ENCODE measurements around the gene CEACAM20. TPM values are rescaled to one million over a fixed set of nuclear protein-coding genes. Genes with fewer than 3 reads are reported as not detected.
"Not testable (repeated sequence)": the region's sequence is repeated elsewhere in the genome, so short reads cannot be mapped to it uniquely, and the experiment has no call there.

Gene CEACAM20
- polyA plus RNA-seq, 6 donors from 2014 or later, result not detected

DNA sequence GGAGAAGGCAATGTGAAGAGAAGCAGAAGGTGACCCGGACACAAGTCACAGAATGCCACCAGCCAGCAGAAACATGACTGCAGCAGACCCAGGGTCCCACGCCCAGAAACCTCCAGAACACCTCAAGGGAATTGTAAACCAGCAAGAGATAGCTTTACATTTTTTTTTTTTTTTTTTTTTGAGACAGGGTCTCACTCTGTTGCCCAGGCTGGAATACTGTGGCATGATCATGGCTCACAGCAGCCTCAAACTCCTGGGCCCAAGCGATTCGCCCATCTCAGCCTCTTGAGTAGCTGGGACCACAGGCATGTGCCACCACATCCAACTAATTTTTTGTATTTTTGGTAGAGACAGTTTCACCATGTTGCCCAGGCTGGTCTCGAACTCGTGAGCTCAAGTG is 10.5 kb upstream of the CEACAM20 start:
- Mint-ChIP-seq H3K27ac (no peak overlapping the region), H3K36me3 (peaks cover 4 to 29% of the 10 kb centered on the region in 2 donors), H3K4me3 (no peak overlapping the region), H3K27me3 (peaks cover 41 to 78% (median 58%) of the 10 kb centered on the region in 3 donors), H3K9me3 (peaks cover 14 to 42% (median 22%) of the 10 kb centered on the region in 7 donors), H3K4me1 (no peaks in the 10 kb centered on the region)
- DNase-seq (no peak), ATAC-seq (ENCODE audit: low read depth in 2 of 2) (no peak)

DNA sequence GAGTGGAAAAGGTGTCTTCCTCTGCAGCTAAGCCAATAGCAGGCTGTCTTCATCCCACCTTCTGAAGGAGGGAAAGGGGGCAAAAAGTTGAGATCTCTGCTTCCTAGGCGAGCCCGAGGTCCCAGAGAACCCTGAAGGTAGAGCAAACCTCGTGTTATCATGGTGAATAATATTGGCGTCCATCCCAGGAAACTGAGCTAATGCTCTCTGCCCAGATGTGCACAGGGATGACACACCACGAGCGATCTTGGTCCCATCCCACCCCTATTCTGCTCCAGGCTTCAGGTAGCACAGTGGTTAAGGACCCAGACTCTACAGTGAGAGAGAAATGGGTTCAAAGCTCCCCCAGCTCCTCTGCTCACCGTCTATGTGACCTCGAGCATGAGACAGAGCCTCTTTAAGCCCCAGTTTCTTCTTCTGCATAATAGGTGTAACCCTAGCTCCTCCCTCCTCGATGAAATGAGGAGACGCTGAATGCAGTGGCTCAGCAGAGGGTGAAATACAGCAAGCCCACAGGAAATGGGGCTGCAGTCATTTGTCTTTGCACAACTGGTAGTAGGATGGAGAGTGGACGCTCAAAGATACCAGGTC is 9.9 kb upstream of the CEACAM20 start:
- DNase-seq, result no peak
- peaks cover 4 to 25% of the 10 kb centered on the region in 2 donors for H3K36me3 Mint-ChIP-seq
- H3K27me3 Mint-ChIP-seq, result peaks cover 38 to 76% (median 55%) of the 10 kb centered on the region in 3 donors
- H3K4me3 Mint-ChIP-seq, result no peak overlapping the region
- H3K27ac Mint-ChIP-seq, result no peak overlapping the region
- ATAC-seq (ENCODE audit: low read depth in 2 of 2), result no peak
- peaks cover 15 to 44% (median 20%) of the 10 kb centered on the region in 7 donors for H3K9me3 Mint-ChIP-seq
- no peaks in the 10 kb centered on the region for H3K4me1 Mint-ChIP-seq

DNA sequence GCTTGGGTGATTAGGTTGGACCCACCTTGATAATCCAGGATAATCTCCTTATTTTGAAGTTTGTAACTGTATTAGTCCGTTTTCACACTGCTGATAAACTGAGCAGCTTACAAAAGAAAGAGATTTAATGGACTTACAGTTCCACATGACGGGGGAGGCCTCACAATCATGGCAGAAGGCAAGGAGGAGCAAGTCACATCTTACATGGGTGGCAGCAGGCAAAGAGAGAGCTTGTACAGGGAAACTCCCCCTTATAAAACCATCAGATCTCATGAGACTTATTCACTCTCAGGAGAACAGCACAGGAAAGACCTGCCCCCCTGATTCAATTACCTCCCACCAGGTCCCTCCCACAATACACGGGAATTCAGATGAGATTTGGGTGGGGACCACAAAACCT is 5.9 kb upstream of the CEACAM20 start:
- H3K4me1 Mint-ChIP-seq; H3K4me3 Mint-ChIP-seq; ATAC-seq (ENCODE audit: low read depth in 2 of 2); H3K27ac Mint-ChIP-seq; DNase-seq: not testable (repeated sequence)
- peaks cover 20 to 61% (median 50%) of the 10 kb centered on the region in 3 donors for H3K27me3 Mint-ChIP-seq
- H3K9me3 Mint-ChIP-seq, result peaks cover 14 to 39% (median 21%) of the 10 kb centered on the region in 7 donors
- H3K36me3 Mint-ChIP-seq, result peaks cover 4 to 15% of the 10 kb centered on the region in 2 donors

DNA sequence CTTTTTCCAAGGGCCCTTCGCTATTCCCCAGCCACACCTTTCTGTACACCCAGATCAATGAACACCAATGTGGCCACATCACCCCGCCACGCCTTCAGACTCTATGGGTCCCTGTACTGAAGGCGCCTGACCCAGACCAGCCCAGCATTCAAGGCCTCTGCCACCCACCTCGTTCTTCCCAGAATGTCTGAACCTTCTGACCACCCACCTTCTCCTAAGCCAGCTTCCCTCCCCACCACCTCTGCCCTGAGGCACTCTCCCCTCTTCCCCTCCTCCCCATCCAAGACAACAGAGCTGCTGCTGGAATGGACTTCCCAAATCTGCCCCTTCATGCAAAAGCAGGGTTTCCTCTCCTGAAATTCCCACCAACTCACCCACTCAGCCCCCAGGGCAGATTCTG is 3.3 kb upstream of the CEACAM20 start:
- no peak for ATAC-seq (ENCODE audit: low read depth in 2 of 2)
- no peak overlapping the region for H3K4me3 Mint-ChIP-seq
- H3K4me1 Mint-ChIP-seq, result no peaks in the 10 kb centered on the region
- peaks cover 15 to 29% (median 21%) of the 10 kb centered on the region in 7 donors for H3K9me3 Mint-ChIP-seq
- peaks cover 22 to 58% (median 55%) of the 10 kb centered on the region in 3 donors for H3K27me3 Mint-ChIP-seq
- DNase-seq, result no peak
- H3K27ac Mint-ChIP-seq, result no peak overlapping the region
- H3K36me3 Mint-ChIP-seq, result peaks cover 5 to 26% of the 10 kb centered on the region in 2 donors

DNA sequence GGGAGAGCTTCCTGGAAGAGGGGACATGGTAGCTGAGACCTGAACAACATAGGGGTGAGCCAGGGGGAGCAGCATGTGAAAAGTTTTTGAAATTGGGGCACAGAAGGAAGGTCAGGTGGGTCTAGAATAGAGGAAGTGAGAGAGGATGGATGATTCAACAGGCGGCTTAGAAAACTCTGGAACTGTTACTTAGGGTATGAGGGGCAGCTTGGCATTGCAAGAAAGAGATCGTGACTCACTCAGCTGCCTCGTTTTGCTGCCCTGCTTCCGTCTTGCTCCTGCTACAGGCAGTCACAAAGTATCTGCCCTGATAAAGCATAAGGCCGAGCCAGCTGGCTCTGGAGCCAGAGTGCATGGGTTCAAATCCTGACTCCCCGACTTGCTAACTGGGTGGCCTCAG is 1.3 kb upstream of the CEACAM20 start:
- peaks cover 21 to 50% (median 49%) of the 10 kb centered on the region in 3 donors for H3K27me3 Mint-ChIP-seq
- H3K36me3 Mint-ChIP-seq, result peaks cover 5 to 29% of the 10 kb centered on the region in 2 donors
- peaks cover 13 to 22% (median 17%) of the 10 kb centered on the region in 7 donors for H3K9me3 Mint-ChIP-seq

DNA sequence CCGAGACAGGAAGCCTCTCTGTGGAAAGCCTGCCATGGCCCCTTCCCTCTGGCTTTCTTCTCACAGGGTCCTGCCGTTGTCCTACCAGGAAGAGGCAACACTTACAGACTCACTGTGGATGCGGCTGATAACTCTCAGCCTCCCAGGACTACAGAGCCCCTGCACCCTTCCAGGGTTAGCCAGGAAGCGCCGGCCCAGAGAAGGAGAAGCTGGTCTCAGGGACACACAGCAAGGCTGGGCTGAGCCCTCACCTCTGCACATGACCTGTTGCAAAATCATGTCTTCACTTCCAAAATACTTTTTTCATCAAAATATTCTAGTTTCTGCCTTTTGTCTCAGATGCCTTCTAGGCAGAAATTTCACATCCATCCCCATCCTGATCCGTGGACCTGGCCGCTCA is 1.9 kb downstream of the CEACAM20 start:
- Mint-ChIP-seq H3K27ac (no peak overlapping the region), H3K4me3 (no peak overlapping the region), H3K27me3 (peaks cover 19 to 33% (median 33%) of the 10 kb centered on the region in 3 donors), H3K4me1 (no peaks in the 10 kb centered on the region), H3K9me3 (peaks cover 5 to 16% (median 9%) of the 10 kb centered on the region in 7 donors), H3K36me3 (peaks cover 5 to 14% of the 10 kb centered on the region in 2 donors)
- DNase-seq, result no peak
- ATAC-seq (ENCODE audit: low read depth in 2 of 2), result no peak

More for the DNA sequence above, 1.3 kb upstream of the CEACAM20 start:
- Mint-ChIP-seq H3K4me3 (no peak overlapping the region), H3K27ac (no peak overlapping the region), H3K4me1 (no peaks in the 10 kb centered on the region)
- DNase-seq, result no peak
- no peak for ATAC-seq (ENCODE audit: low read depth in 2 of 2)

DNA sequence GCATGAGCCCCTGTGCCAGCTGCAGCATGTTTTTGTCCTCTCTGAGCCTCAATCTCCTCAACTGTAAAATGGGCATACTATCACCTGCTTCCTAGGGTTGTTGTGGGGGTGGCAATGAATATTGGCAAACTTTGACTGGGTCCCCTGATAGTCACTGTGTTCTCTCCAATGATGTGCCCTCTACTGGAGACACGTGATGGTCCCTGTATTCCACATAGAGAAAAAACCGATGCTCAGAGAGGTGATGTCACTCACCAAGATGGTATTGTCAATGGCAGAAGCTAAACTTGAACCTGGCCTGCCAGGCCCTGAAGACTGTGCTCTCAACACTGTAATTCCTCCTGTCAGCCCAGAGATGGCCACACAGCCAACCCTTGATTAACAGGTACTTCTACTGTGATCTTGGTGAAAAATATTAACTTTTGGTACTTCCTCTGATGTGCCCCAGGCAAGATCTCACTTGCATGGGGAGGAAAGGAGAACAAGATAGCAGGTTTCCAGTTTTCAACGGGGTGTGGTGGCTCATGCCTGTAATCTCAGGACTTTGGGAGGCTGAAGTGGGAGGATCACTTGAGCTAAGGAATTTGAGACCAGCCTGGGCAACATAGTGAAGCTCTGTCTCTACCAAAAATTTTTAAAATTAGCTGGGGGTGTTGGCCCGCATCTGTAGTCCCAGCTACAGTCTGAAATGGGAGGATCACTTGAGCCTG is 3.6 kb downstream of the CEACAM20 start:
- ATAC-seq (ENCODE audit: low read depth in 2 of 2) (no peak), DNase-seq (no peak)
- Mint-ChIP-seq H3K4me3 (no peak overlapping the region), H3K4me1 (no peaks in the 10 kb centered on the region), H3K27me3 (peaks cover 19 to 29% (median 27%) of the 10 kb centered on the region in 3 donors), H3K27ac (no peak overlapping the region), H3K36me3 (peaks cover 5 to 14% of the 10 kb centered on the region in 2 donors), H3K9me3 (peaks cover 3 to 16% (median 9%) of the 10 kb centered on the region in 7 donors)

DNA sequence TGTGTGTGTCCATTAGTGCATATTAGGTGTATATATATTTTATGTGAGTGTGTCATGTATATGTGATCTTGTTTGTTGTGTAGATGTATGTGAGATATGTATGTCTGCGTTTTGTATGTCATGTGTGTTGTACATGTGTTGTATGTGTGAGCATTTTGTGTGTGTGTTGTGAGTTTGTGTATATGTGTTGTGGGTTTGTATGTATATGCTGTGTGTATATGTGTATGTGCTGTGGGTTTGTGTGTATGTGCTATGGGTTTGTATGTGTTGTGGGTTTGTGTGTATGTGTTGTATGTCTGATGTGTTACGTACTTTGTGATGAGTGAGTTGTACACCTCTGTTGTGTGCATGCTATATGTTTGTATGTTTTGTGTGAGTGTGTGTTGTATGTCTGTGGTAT is 8.1 kb downstream of the CEACAM20 start:
- Mint-ChIP-seq H3K4me3 (no peak overlapping the region), H3K27me3 (peaks cover 0 to 7% (median 5%) of the 10 kb centered on the region in 3 donors), H3K4me1 (no peaks in the 10 kb centered on the region), H3K36me3 (no peaks in the 10 kb centered on the region), H3K9me3 (peaks cover 0 to 15% (median 8%) of the 10 kb centered on the region in 7 donors), H3K27ac (no peak overlapping the region)
- DNase-seq (no peak), ATAC-seq (ENCODE audit: low read depth in 2 of 2) (no peak)

DNA sequence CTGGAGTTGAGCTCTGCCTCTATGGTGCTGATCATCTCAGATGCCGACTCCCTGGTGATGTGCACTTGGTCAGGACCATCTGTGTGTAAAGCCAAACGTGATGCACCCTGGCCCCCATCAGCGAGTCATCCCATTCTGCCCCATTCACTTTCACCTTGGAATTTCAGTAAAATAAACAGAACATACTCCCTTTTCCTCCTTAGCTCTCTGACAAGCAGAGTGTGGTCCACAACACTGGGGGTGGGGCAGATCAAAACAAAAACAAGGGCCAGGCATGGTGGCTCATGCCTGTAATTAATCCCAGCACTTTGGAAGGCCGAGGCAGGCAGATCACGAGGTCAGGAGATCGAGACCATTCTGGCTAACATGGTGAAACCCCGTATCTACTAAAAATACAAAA is 12.3 kb downstream of the CEACAM20 start:
- Mint-ChIP-seq H3K4me1 (no peaks in the 10 kb centered on the region), H3K27ac (peak overlapping the region in 1 of 6 donors; percentile 40), H3K27me3 (peaks cover 0 to 13% (median 7%) of the 10 kb centered on the region in 3 donors), H3K9me3 (peaks cover 0 to 22% (median 15%) of the 10 kb centered on the region in 7 donors), H3K4me3 (no peak overlapping the region), H3K36me3 (peaks cover 0 to 4% of the 10 kb centered on the region in 2 donors)
- DNase-seq (no peak), ATAC-seq (ENCODE audit: low read depth in 2 of 2) (no peak)

DNA sequence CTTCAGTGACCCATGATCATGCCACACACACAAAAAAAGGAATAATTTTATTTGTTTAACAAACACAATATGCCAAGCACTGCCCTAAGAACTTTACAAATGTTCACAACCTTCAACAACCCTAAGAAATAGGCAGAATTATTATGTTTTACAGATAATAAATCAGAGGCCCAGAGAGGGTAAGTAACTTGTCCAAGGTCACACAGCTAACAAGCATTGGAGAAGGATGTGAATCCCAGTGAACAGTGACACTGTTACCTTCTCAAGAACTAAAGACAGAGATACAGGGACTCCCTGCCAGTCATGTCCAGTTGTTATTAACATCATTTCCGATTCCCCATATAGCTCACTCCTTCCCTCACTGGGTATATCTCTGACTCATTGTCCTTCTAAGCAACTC is 13.6 kb downstream of the CEACAM20 start:
- Mint-ChIP-seq H3K4me1 (no peaks in the 10 kb centered on the region), H3K27me3 (peaks cover 10 to 16% (median 13%) of the 10 kb centered on the region in 3 donors), H3K4me3 (no peak overlapping the region), H3K27ac (no peak overlapping the region), H3K36me3 (peaks cover 4 to 6% of the 10 kb centered on the region in 2 donors), H3K9me3 (peaks cover 4 to 30% (median 16%) of the 10 kb centered on the region in 7 donors)
- ATAC-seq (ENCODE audit: low read depth in 2 of 2) (no peak), DNase-seq (no peak)

DNA sequence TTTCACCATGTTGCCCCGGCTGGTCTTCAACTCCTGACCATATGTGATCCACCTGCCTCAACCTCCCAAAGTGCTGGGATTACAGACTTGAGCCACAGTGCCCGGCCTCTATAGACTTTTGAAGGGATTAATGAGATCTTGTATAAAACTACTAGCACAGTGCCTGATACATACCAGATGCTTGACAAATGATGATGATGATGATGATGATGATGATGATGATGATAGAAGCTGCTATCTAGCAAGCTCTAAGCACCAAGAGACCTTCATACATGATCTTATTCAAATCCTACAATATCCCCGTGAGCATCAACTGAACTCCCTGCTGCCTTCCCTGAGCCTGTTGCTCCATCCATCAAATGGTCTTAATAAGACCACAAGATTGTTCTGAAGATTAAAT is 14.4 kb downstream of the CEACAM20 start:
- Mint-ChIP-seq H3K4me3 (no peak overlapping the region), H3K27me3 (peaks cover 16 to 22% (median 18%) of the 10 kb centered on the region in 3 donors), H3K27ac (no peak overlapping the region), H3K9me3 (peaks cover 4 to 37% (median 21%) of the 10 kb centered on the region in 7 donors), H3K4me1 (no peaks in the 10 kb centered on the region), H3K36me3 (peaks cover 4 to 10% of the 10 kb centered on the region in 2 donors)
- ATAC-seq (ENCODE audit: low read depth in 2 of 2) (no peak), DNase-seq (no peak)

DNA sequence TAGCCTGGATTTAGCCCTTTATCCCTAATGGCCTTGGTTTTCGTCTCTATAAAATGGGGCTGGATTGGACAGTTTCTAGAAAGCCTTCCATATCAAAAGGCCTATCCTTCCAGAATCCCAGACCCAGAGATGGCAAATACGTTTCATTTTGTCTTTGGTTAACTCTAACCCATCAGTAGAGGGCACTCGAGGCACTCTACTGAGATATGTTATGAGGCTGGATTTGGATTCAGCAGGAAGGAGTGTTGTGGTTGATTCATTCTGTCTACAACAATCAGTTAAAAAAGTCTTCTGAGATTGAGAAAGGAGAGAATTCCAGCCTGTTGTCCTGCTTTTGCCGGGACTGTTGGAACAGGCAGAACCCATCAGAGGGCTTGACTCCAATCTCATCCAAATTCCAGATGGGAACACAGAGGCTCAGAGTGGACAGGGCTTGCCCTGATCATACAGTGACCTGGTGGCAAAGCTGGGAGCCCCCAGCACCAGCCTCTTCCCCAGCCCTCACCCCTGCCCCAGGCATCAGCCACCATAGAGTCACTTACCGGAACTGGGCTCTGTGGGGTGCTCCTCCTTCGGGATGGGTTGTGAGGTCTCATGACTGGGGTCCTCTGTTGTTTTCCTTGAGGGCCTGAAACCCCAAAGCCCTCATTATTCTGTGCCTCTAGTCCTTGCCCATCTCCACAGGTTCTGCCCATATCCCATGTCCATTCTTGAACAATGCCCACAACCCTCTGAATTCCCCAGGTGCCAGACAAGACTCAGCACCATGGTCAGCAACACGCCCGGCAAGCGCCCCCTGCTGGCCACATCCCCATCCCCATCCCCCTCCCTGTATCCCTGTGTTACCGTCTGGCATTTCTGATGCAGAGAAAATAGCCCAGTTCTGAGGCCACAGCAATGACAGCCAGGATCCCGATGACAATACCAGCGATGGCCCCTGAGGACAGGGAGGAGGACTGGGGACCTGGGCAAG is 16.9 kb downstream of the CEACAM20 start:
- Mint-ChIP-seq H3K36me3 (peaks cover 19 to 25% of the 10 kb centered on the region in 2 donors), H3K4me3 (no peak overlapping the region), H3K4me1 (no peaks in the 10 kb centered on the region), H3K27me3 (peaks cover 36 to 44% (median 41%) of the 10 kb centered on the region in 3 donors), H3K27ac (no peak overlapping the region), H3K9me3 (peaks cover 15 to 52% (median 32%) of the 10 kb centered on the region in 7 donors)
- DNase-seq (no peak), ATAC-seq (ENCODE audit: low read depth in 2 of 2) (no peak)

DNA sequence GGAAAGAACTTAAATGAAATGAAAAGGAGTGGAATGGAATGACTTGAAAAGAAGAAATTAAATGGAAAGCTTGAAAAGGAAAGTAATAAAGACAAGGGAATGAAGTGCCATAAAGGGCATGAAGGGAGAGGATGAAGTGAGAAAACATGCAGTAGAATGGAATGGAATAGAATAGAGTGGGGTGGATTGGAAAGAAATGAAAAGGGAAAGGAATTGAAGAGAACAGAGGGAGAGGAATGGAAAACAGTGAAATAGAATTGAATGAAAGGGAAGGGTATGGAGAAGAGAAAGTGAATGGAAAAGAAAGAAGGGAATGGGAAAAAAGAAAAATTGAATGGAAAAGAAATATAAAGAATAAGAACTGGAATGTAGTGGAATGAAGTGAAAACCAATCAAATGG is 20.0 kb downstream of the CEACAM20 start:
- Mint-ChIP-seq H3K4me1 (no peaks in the 10 kb centered on the region), H3K36me3 (peaks cover 15 to 36% of the 10 kb centered on the region in 2 donors), H3K9me3 (peaks cover 22 to 59% (median 32%) of the 10 kb centered on the region in 7 donors), H3K4me3 (no peak overlapping the region), H3K27ac (peak overlapping the region in 1 of 6 donors; percentile 10), H3K27me3 (peaks cover 44 to 69% (median 59%) of the 10 kb centered on the region in 3 donors)
- DNase-seq (no peak), ATAC-seq (ENCODE audit: low read depth in 2 of 2) (no peak)
